Heart left ventricle (tissue), 16 donors: ENCODE results near the gene DCUN1D4. TPM values are rescaled to one million over a fixed set of nuclear protein-coding genes. Genes with fewer than 3 reads are reported as not detected.

Source experiments
- ATAC-seq, 4 donors: fragments of 200-7000 bp; cut with Tn5 transposase; one replicate each; pipeline ENCODE4 v1.9.1; 2020 to 2022; ENCODE audit warnings: moderate library complexity in 4 of 4, mild to moderate bottlenecking in 3 of 4, moderate number of reproducible peaks in 1 of 4
- DNase-seq, 5 donors: peaks; one replicate each; pipeline ENCODE4 v3.0.0-alpha.2; 2020
- H3K27ac ChIP-seq, 12 donors: fragments of 200-600 bp; sonication (generic) in 4 of 12; one replicate each; pipeline versions ENCODE4 v1.5.0 to v1.8.0; 2016 to 2022; ENCODE audit warnings: mild to moderate bottlenecking in 2 of 12
- H3K27me3 ChIP-seq, 9 donors: fragments of 200-600 bp; sonication (generic) in 2 of 9; one replicate each; pipeline versions ENCODE4 v1.5.1 to v1.8.0; 2016 to 2022; ENCODE audit warnings: mild to moderate bottlenecking in 3 of 9
- H3K36me3 ChIP-seq, 9 donors: fragments of 200-600 bp; sonication (generic) in 2 of 9; one replicate each; pipeline versions ENCODE4 v1.5.0 to v1.8.0; 2018 to 2022; ENCODE audit warnings: mild to moderate bottlenecking in 2 of 9
- H3K4me1 ChIP-seq, 12 donors: fragments of 200-600 bp; sonication (generic) in 4 of 12; one replicate each; pipeline versions ENCODE4 v1.5.0 to v1.8.0; 2016 to 2022; ENCODE audit warnings: mild to moderate bottlenecking in 3 of 12
- H3K4me3 ChIP-seq, 12 donors: fragments of 200-600 bp; sonication (generic) in 4 of 12; one replicate each; pipeline versions ENCODE4 v1.5.0 to v1.8.0; 2017 to 2022; ENCODE audit warnings: mild to moderate bottlenecking in 9 of 12, moderate library complexity in 4 of 12
- H3K9me3 ChIP-seq, 12 donors: fragments of 200-600 bp; sonication (generic) in 4 of 12; one replicate each; pipeline versions ENCODE4 v1.5.0 to v1.8.0; 2016 to 2022; ENCODE audit warnings: mild to moderate bottlenecking in 1 of 12
- POLR2A ChIP-seq, 2 donors: fragments of 450-650 bp; IDR thresholded peaks; one replicate each; pipeline ENCODE4 v1.6.1; 2017; ENCODE audit warnings: antibody characterized with exemption in 2 of 2, mild to moderate bottlenecking in 2 of 2, moderate library complexity in 2 of 2
- WGBS, 4 donors: extraction: QIAGEN DNeasy Blood & Tissue Kit in 2 of 4; methylation state at CpG; one replicate each; pipeline versions ENCODE4 v1.1.5 to v1.1.7; 2013 to 2018; 5-methylcytosine and 5-hydroxymethylcytosine counted together
- intact Hi-C, 10 donors: fragments of 100-400 bp; cut with DNase I; formaldehyde crosslinking; loops; one replicate each; pipeline versions ENCODE4 v1.11.1 to v1.14.2; 2022
- polyA plus RNA-seq, 2 donors: library from polyadenylated mRNA; stranded (reverse); fragments of 200-250 nt; gene quantifications; one replicate each; pipeline ENCODE4 v1.2.3, GENCODE V29; 2013
- total RNA-seq, 9 donors: library from RNA; depleted of rRNA in 2 of 9; stranded (reverse); fragments of >200 nt in 2 of 9; fragmentation: NEBNext Ultra II Directional in 3 of 9; extraction: Animal tissue kit (Norgen Biotek cat#: 25700) in 3 of 9; gene quantifications; one replicate each; pipeline versions ENCODE4 v1.1.0 to v1.2.4, GENCODE V29; 2016 to 2023
- TF ChIP-seq, protein P1 (sequence below), 12 donors: fragments of 200-600 bp; sonication (generic) in 4 of 12; IDR thresholded peaks; one replicate each; pipeline versions ENCODE4 v1.5.0 to v1.8.0; 2018 to 2022; ENCODE audit warnings: antibody characterized with exemption in 12 of 12, mild to moderate bottlenecking in 5 of 12
- donor health status: ischemic (EF 13 %, LVEDD 7.1; RV severe dilation, severe dysfunction).
- donor health status: healthy with polysubstance abuse.
- donor health status: DM: no; HTN: yes; CAD: no.
- donor health status: DM: no; HTN: no; CAD: no.
- donor health status: ischemic (EF 25% LVEDD 6.9; RV normal size, moderate dysfunction).
- donor health status: ischemic (EF 25% LVEDD 5.7; RV mildly dilated, moderate dysfunction).
- donor health status: healthy.
- donor health status: DM: yes; HTN: yes; CAD: no.
- donor health status: ischemic (EF 35%, LVEDD 5.7; RV mildly dilated, moderate dysfunction).
- donor health status: nonischemic (EF 11% LVEDD 7.7; RV severe dilation, severe dysfunction).
- donor health status: DM: yes; HTN: yes; CAD: no.
- donor health status: PGD.
- donor health status: ischemic (EF 29% LVEDD 5.4; RV normal size, mild dysfunction).
- donor health status: nonischemic (EF 23%, LVEDD 6.1; RV moderate dilation, normal function).

DCUN1D4 gene
- total and polyA plus RNA-seq, 11 donors = 10.4 to 54.0 (median 35.8) TPM

GRCh38 chr4:51942108-51942832, 99.3 kb downstream of the DCUN1D4 start:
- Histone ChIP-seq H3K9me3 (peaks cover 0 to 2% (median 0%) of the 10 kb centered on the region in 12 donors), H3K4me1 (peaks cover 0 to 3% (median 0%) of the 10 kb centered on the region in 12 donors), H3K27ac (no peak overlapping the region), H3K36me3 (no peaks in the 10 kb centered on the region), H3K4me3 (no peak overlapping the region), H3K27me3 (no peaks in the 10 kb centered on the region)
- 71 to 83% (median 73%) methylated on average over 6 of the region's 6 CpGs for WGBS, 4 donors
- DNase-seq (no peak), ATAC-seq (no peak)
- TF ChIP-seq POLR2A (IDR thresholded peaks at IDR 0.05) = no peak
- TF ChIP-seq, protein P1, sequence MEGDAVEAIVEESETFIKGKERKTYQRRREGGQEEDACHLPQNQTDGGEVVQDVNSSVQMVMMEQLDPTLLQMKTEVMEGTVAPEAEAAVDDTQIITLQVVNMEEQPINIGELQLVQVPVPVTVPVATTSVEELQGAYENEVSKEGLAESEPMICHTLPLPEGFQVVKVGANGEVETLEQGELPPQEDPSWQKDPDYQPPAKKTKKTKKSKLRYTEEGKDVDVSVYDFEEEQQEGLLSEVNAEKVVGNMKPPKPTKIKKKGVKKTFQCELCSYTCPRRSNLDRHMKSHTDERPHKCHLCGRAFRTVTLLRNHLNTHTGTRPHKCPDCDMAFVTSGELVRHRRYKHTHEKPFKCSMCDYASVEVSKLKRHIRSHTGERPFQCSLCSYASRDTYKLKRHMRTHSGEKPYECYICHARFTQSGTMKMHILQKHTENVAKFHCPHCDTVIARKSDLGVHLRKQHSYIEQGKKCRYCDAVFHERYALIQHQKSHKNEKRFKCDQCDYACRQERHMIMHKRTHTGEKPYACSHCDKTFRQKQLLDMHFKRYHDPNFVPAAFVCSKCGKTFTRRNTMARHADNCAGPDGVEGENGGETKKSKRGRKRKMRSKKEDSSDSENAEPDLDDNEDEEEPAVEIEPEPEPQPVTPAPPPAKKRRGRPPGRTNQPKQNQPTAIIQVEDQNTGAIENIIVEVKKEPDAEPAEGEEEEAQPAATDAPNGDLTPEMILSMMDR (IDR thresholded peaks at IDR 0.05) = no peak
- intact Hi-C loops = no loop called here

DNA sequence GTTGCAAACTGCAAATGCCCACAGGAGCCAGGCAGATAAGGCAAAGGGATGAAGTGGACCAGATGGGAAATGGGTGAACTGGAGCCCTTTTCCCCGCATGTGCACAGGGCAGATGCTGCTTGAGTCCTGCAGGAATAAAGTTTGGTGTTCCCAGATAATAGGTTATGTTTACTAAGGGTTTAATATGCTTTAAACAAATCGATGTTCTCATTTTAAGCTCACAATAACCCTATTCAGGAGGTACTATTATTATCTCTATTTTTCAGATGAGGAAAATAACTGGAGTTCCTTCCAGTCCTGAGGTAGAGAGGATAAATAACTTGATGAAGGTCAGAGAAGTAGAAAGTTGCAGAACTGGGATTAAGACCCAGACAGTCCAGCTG, 99.9 kb downstream of the DCUN1D4 start:
- no peaks in the 10 kb centered on the region for H3K36me3 ChIP-seq
- no peak overlapping the region for H3K27ac ChIP-seq
- H3K4me1 ChIP-seq = peaks cover 0 to 3% (median 0%) of the 10 kb centered on the region in 12 donors
- ATAC-seq (no peak), DNase-seq (no peak)
- WGBS, 4 donors = 76 to 86% (median 84%) methylated on average over 2 of the region's 2 CpGs
- H3K4me3 ChIP-seq = no peak overlapping the region
- H3K27me3 ChIP-seq = no peaks in the 10 kb centered on the region
- peaks cover 0 to 2% (median 0%) of the 10 kb centered on the region in 12 donors for H3K9me3 ChIP-seq
- TF ChIP-seq POLR2A (IDR thresholded peaks at IDR 0.05) = no peak
- TF ChIP-seq, protein P1 (IDR thresholded peaks at IDR 0.05) = no peak
- intact Hi-C loops = no loop called here

DNA sequence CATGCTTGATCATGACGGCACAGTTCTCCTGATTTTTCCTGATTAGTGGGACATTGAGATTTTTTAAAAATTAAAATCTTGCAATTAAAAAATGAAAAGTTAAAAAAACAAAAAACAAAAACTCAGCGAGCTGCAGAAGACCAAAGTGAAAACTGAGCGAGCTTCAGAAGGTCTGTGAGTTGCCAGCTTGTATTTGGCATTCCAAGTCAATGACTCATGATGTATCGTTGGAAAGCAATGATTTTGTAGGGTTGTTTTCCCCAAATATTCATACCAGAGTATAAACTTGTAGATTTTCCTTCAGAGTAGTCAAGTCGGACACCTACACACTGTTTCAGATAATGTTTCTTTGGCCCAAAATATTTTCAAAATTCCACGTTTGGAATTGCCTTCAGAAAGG, 100.3 kb downstream of the DCUN1D4 start:
- Histone ChIP-seq H3K27ac (no peak overlapping the region), H3K4me1 (peaks cover 0 to 3% (median 0%) of the 10 kb centered on the region in 12 donors), H3K27me3 (no peaks in the 10 kb centered on the region), H3K4me3 (no peak overlapping the region), H3K36me3 (no peaks in the 10 kb centered on the region), H3K9me3 (peaks cover 0 to 2% (median 0%) of the 10 kb centered on the region in 12 donors)
- TF ChIP-seq POLR2A (IDR thresholded peaks at IDR 0.05) = no peak
- TF ChIP-seq, protein P1 (IDR thresholded peaks at IDR 0.05) = no peak
- 67 to 72% (median 69%) methylated on average over 6 of the region's 6 CpGs for WGBS, 4 donors
- DNase-seq (no peak), ATAC-seq (no peak)
- intact Hi-C loops = no loop called here

DNA sequence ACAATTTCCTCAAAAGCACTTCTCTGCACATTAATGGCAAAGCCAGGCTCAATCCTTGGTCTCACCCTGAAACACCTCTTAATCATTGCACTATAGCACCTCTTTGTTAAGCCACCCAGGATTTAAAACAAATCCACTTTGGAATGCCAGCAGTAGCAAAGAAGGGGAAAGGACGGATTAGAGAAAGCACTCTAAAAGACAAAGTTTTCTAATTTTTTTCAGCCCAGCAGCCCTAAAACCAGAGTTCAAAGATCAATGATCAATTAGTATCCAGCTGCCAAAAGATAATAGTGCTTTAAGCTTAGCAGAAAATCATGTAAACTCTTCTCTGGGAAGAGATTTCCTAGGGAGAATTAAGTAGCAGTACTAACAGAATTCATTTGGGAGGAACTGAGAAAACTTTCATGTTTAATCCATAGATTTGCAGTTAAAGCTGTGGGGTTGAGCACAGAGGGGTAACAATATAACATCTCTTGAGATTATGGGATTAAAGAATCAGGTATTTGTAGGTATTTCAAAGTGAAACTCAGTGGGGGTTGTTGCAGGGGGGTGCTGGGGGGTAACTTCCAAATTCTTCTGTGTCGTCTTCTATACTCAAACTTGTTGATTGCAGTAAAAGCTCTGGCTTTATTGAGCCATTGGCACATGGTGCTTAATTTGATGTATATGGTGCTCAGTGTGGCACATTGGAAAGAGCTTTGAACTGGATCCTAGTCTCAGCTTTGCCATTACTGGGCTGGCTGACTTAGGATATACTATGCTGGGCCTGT, 115.4 kb downstream of the DCUN1D4 start:
- peaks cover 0 to 7% (median 0%) of the 10 kb centered on the region in 12 donors for H3K9me3 ChIP-seq
- no peak overlapping the region for H3K27ac ChIP-seq
- H3K4me1 ChIP-seq = no peaks in the 10 kb centered on the region
- H3K36me3 ChIP-seq = no peaks in the 10 kb centered on the region
- no peak for DNase-seq
- intact Hi-C loops = no loop called here
- WGBS, 4 donors = 53 to 78% (median 65%) methylated on average over 2 of the region's 2 CpGs
- ATAC-seq = no peak
- no peak for TF ChIP-seq POLR2A (IDR thresholded peaks at IDR 0.05)
- TF ChIP-seq, protein P1 (IDR thresholded peaks at IDR 0.05) = no peak
- no peak overlapping the region for H3K4me3 ChIP-seq
- H3K27me3 ChIP-seq = no peaks in the 10 kb centered on the region
